Non-pigmented ciliary epithelial cell (primary cell): ENCODE data around the gene KRTAP5-9.
"Not testable (repeated sequence)": the region's sequence is repeated elsewhere in the genome, so short reads cannot be mapped to it uniquely, and the experiment has no call there.

Source experiments
- DNase-seq: peaks from one replicate; pipeline ENCODE4 v3.0.0-alpha.2; 2010; ENCODE audit warnings: low read depth

KRTAP5-9 gene

GRCh38 chr11:71534711-71535608, 13.3 kb upstream of the KRTAP5-9 start:
- not testable (repeated sequence) for DNase-seq

- DNase-seq: no peak
Observed at GRCh38 chr11:71535825-71536224, 12.4 kb upstream of the KRTAP5-9 start.

GRCh38 chr11:71537537-71537936, 10.7 kb upstream of the KRTAP5-9 start:
- DNase-seq: no peak

- DNase-seq: not testable (repeated sequence)
Observed at GRCh38 chr11:71537977-71538665, 10.1 kb upstream of the KRTAP5-9 start, which contains the start of gene KRTAP5-8. Gene KRTAP5-8, plus strand, starts transcription at chr11:71538025. Its CDS starts 31 bp downstream, at chr11:71538056.

- DNase-seq: no peak
Observed at GRCh38 chr11:71538666-71538990, 9.6 kb upstream of the KRTAP5-9 start.

GRCh38 chr11:71539017-71539416, 9.2 kb upstream of the KRTAP5-9 start:
- no peak for DNase-seq

GRCh38 chr11:71539971-71540370, 8.2 kb upstream of the KRTAP5-9 start:
- DNase-seq: not testable (repeated sequence)

- not testable (repeated sequence) for DNase-seq
Observed at GRCh38 chr11:71540521-71541304, 7.5 kb upstream of the KRTAP5-9 start.

GRCh38 chr11:71542382-71542781, 5.8 kb upstream of the KRTAP5-9 start:
- no peak for DNase-seq

GRCh38 chr11:71542879-71543777, 5.1 kb upstream of the KRTAP5-9 start:
- DNase-seq: no peak

GRCh38 chr11:71543866-71544265, 4.4 kb upstream of the KRTAP5-9 start:
- DNase-seq: no peak

- no peak for DNase-seq
Observed at GRCh38 chr11:71544525-71545214, 3.5 kb upstream of the KRTAP5-9 start.

GRCh38 chr11:71545405-71545966, 2.7 kb upstream of the KRTAP5-9 start:
- no peak for DNase-seq

GRCh38 chr11:71548716-71549151, 514 bp downstream of the KRTAP5-9 start:
- no peak for DNase-seq

GRCh38 chr11:71551711-71552110, 3.5 kb downstream of the KRTAP5-9 start:
- no peak for DNase-seq

- DNase-seq: no peak
Observed at GRCh38 chr11:71554996-71555395, 6.8 kb downstream of the KRTAP5-9 start.

GRCh38 chr11:71555508-71555907, 7.3 kb downstream of the KRTAP5-9 start:
- no peak for DNase-seq

- DNase-seq: no peak
Observed at GRCh38 chr11:71556018-71556417, 7.8 kb downstream of the KRTAP5-9 start.

- DNase-seq: no peak
Observed at GRCh38 chr11:71557257-71557656, 9.0 kb downstream of the KRTAP5-9 start.

GRCh38 chr11:71558996-71559395, 10.8 kb downstream of the KRTAP5-9 start:
- no peak for DNase-seq
